NCI-H526 treated with DMSO at 0.1 percent for 48 hours (cell line): ENCODE results near the gene TOR1A.

ENCODE experiments used
- DNase-seq: peaks from one replicate; lab custom pipeline; 2025; lab: John Stamatoyannopoulos, UW

Gene TOR1A

DNA sequence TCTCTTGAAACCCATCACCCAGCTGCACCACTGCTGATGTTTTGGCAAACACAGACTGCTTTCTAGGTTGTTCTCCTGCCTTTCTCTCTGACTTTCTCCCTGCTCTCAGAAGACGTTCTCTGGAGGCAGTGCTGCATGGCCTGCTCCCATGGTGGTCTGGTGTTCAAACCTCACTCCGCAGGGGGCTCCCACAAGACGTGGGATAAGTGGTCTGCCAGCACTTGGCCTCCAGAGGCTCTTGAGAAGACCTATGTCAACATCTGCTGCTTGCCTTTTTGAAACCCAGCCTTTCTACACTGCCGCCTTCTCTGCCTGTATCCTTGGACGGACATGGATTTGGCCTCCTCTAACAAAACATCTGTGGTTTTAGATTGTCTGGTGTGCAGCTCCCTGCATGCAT, 27.9 kb upstream of the TOR1A start:
- DNase-seq, result no peak

DNA sequence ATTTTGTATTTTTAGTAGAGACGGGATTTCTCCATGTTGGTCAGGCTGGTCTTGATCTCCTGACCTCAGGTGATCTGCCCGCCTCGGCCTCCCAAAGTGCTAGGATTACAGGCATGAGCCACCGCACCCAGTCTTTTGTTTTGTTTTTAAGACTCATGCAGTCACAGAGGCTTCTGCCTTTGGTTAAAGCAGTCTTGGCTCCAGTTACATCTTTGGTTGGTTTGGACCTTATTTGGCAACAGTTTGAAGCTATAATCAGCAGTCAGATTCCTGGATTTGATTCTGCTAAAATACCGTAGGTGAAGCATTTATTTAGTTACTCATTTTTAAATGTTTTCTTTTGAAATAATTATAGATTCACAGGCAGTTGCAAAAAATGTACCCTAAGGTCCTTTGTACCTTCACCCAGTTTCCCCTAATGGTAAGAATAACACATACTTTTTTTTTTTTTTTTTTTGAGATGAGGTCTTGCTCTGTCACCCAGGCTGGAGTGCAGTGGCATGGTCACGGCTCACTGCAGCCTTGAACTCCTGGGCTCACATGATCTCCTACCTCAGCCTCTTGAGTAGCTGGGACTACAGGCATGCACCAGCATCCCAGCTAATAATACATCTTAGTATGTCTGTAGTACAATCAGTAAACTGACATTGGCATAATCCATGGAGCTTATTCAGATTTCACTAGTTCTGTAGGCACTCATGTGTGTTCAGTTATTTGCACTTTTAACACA, 27.1 kb upstream of the TOR1A start:
- no peak for DNase-seq

DNA sequence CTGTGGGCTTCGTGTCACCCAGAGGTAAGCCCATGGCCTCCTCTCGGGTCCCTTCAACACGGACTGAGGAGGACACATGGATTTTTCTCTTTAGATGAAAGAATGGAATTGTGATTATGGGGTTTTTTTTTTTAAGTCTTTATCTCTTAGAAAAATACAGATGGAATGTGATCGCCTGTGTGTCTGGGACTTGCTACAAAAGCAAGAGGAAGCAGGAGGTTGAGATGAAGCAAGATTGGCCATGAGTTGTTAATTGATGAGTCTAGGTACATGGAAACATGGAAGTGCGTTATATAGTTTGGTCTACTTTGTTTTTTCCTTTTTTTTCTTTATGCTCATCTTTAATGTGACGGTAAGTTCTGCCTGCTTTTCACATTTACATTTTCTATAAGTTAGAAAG, 26.0 kb upstream of the TOR1A start:
- no peak for DNase-seq

DNA sequence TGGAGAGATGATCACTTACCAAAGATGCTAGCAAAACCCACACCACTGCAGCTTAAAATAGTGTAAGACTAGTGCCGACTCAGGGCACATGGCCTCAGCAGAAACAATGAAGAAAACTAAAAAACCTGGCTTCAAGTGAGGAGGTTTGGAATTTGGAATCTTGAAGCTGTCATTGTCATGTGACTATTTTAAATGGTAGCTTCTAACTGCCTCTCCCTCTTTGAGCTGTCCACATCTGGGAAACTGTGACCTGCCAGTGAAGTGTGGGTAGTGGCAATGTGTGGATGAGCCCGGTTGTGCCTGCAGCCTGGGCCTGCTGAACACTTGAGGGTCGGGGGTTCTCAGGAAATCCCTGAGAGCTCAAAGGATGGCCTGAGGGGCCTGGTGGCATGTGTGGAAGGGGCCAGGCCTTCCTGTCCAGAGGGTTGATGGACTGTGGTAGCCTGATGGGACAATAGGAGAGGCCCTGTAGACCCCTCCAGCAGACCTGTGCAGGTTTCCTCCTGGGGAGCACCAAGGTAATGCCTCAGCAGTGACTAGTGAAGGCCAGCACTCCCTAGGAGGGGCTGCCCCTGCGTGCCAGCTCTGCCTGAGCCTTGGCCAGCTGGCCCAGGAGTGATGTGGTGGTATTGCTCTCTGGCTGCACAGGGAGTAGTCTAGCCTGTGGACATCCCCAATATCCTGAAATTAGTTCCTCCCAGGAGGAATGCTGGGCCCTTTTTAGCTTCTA, 24.9 kb upstream of the TOR1A start:
- DNase-seq, result no peak

DNA sequence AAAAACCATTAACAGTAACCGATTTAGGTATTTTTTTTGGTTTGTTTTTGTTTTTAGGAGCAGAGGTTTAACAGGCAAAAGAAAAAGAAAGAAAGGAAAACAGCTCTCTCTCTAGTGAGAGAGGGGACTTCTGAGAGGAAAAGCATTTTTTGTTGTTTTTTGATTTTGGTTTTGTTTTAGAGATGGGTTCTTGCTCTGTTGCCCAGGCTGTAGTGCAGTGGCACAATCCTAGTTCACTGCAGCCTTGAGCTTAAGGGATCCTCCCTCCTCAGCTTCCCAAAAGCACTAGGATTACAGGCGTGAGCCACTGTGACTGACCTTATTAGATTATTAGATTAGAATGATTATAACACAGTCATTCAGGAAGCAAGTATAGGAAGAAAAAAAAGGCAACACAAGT, 21.4 kb upstream of the TOR1A start:
- DNase-seq, result no peak

DNA sequence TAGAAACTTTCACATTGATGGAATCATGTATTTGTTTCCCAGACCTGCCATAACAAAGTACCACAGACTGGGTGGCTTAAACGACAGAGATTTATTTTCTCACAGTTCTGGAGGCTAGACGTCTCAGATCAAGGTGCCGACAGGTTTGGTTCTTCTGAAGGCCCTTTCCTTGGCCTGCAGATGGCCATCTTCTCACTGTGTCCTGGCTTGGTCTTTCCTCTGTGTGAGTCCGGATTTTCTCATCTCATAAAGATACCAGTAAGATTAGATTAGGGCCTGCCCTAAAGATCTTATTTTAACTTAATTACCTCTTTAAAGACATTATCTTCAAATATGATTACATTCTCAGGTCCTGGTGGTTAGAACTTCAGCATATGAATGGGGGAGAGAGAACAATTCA, 17.1 kb upstream of the TOR1A start:
- DNase-seq, result no peak

DNA sequence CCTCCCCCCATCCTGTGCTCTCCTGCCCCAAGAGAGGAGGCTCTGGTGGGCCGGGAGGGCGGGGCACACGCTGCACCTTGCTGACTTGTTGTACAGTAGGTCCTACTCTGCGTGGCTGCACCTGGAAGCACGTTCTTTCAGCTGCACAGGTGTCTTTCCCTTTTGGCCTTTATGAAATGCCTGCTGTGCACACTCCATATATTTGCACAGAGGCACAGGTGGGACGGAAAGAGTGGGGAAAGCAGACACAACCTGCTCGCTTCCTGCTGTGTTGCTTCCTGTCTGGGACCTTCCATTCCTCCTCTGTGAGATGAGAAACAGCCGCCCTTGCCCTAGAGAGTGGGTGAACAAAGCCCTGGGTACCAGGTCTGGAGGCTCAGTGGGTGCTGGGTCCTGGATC, 16.1 kb upstream of the TOR1A start:
- no peak for DNase-seq

DNA sequence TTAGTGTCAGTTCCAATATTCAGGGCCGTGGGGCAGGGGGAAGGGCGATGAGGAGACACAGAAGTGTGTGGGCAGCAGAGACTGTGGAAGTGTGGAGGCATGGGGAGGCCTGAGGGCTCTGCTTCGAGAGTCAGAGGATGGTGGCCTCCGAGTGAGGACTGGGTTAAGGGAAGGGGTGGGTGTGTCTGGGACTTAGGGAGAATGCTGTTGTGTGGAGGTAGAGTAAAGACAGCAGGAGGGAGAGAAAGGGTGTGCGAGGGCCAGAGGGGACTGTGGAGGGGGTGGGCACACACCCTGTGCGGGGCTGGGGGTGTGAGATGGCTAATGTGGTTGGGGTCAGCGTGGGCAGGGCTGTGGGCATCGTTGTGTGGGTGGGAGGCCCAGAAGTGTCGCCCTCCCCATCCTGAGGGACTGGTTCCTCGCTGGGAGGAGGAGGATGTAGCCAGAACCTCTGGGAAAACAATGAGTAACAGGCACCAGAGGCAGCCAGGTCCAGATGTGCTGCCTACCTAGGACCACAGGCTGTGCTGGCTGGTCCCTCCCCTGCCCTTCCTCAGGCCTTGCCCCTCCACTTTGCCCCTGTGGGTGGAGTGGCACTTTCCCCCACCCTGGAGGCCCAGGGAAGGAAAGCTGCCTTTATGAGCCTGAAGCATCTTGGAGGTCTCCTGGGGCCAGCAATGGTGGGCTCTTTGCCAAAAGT, 15.5 kb upstream of the TOR1A start:
- no peak for DNase-seq

DNA sequence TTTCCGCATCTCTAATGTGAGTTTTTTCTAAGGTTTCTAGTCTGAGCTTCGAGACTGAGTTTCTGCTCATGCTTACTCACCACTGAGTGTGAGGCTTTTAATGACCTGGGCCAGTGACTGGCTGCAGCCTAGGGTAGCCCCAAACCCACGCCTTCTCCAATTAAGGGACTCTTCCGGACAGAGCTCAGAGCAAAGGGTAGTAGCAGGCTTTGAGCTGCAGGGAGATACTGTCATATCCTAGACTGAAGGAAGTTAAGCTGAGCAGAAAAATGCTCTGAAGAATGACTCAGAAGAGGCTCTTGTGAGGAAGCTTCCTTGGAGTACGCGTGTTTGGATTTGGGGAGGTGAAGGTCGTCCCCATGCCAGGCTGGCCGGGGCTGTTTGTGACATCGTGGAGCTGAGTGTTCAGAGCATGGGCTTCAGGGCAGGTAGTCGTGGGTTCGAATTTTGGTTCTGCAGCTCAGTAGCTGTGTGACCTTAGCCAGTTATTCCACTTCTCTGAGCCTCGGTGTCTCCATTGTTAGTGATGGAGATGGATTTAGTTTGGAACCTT, 14.8 kb upstream of the TOR1A start:
- no peak for DNase-seq

DNA sequence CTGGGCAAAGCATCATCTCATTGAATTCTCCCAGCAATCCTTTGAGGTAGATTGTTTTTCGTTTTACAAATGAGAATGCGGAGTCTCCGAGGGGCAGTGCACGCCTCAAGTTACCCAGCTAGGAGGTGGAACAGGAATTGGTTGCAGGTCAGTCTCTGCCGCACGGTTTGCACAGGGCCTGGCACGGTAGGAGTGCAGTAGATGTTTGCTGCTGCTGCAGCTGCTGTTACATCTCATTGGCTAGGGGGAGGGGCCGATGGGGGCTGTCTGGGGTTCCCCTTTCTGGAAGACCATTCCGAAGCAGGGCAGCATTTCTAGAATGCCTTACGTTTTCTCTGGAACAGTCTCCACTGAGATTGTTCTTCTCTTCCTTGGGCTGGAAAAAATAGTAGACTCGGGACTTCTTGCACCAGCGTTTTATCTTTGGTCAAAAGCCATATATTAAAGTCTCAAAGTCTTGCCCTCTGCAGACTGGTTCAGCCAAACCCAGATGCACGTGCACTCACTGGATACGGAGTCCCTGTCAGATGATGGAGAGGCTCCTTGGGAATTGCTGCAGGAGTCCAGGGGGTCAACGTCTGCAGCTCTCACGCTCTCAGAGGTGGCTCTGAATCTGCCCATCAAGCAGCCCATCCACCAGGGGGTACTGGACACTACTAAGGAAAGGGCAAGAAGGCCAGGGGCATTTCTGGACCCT, 12.5 kb upstream of the TOR1A start:
- DNase-seq, result no peak

DNA sequence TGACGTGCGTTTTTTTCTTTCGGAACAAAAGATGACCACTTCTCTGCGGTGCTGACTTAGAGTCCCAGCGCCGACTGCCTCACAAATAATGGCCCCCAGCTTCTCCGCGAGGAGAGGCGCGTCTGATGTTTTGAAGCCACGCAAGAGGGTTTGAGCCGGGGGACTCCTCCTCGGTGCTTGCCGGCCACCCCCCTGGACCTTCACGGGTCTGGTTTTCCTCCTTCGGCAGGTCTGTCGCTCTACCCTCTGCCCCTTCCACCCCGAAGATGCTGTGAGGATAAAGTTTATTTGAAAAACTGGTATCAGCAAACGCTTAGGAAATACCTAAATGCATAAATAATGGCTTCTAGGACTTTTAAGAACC, 11.9 kb upstream of the TOR1A start:
- no peak for DNase-seq

DNA sequence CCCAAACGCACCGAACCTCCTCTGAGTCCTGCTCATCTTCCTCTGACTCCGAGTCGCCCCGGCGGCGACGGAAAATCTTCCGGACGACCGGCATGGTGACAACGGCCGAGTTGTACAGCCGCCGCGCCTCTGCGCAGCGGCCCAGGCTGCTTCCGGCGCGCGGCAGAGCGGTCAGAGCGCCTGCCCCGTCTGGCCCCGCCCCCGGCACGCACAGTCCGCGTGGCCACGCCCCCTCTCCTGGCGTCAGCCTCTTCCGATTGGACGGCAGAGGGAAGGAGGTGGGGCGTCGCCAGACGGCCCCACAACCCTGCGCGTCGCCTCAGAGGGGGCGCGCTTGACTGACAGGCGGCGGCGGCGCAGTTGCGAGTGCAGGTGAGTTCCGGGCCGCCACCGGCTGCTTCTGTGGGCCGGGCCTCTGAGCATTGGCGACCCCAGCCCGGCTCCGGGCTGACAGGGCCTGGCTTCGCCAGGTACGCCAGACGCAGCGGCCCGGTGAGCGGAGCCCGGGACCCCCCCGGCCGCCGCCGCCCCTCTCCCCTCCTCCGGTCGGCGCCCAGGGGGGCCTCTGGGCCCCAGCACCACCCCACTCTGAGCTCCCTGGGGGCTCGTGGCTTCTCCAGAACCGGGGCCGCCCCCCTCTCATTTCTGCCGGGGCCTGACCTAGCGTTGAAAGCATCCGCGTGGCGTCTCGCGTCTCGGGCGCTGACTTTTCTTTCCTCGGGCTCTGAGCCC, 11.4 kb upstream of the TOR1A start, which contains the start of the genes C9orf78 and USP20:
TSS of gene C9orf78 (minus strand) at position 148 of the 732 bp plus-strand sequence. CDS start at position 94, 54 bp downstream.
TSS of gene USP20 (plus strand) at position 331 of the 732 bp plus-strand sequence. CDS start 17,098 bp downstream, outside the sequence.
- peak; percentile 77 for DNase-seq

DNA sequence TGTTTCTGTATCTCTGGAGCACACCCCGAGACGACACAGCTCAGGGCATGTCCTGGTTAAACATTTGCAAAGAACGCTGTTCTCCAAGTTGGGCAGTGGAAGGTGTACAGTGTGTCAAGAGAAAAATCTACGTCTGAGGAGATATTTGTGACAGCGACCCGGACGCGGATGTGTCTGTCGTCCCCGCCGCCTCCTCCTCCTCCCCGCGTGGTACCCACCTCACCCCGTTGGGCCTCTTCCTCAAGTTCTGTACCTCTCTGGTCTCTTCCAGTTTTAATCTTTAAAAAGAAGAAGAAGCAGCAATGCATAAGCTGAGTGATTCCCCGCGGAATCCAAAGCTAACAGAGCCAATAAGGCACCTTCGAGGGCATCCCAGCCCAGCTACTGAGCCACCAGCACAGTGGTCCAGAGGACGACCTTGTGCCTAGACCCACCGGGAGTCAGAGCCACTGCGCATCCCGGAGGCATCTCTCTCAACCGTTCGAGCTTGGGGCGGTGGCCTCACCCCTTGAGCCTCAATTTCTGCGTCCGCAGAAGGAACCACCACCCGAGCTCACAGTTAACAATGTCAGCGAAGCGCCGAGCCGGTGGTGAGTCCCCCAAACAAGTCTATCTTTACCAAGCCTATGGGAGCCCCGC, 10.7 kb upstream of the TOR1A start:
- no peak for DNase-seq

DNA sequence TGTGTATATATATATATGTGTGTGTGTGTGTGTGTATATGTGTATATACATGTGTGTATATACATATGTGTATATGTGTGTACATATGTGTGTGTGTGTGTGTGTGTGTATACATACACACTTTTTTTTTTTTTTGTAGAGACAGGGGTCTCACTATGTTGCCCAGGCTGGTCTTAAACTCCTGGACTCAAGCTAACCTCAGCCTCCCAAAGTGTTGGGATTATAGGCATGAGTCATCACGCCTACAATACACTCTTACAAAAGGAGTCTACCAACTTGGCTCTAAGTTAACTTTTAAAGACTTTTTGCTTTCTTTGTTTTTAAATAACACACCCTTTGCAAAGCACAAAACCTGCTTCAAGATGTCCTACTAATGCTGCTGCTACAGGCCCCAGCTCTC, 9.0 kb upstream of the TOR1A start:
- no peak for DNase-seq

DNA sequence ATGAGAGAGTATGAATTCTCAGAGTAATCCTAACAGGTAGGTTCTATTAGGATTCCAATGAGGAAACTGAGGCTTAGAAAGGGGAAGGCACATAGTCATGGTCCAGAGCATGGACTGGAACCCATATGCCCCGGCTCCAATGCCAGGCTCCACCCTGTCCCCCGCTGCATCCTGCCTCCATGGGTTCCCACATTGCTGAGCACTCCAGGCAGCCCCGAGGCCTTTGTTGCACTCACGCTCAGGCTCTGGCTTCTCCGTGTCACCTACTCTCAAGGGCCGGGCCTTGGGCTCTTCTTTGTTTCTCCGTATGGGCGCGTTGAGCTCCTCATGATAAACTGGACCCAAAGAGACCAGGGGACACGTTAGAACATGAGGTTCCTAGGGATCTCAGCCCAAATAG, 5.0 kb upstream of the TOR1A start:
- no peak for DNase-seq

DNA sequence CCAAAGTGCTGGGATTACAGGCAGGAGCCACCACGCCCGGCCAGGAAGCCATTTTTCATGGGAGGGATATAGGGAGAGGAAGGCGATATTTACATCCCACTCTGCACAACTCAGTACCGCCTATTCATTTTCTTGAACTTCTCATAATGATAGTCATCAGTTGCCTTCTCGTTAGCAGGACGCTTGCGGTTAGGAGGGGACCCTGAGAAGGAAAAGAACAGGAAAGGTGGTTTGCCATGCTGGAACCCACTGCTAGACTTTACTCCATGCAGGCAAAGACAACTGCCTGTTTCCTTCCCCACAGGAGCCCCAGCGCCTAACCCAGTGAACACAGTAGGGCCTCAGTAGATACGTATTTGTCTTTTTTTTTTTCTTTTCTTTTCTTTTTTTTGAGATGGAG, 4.1 kb upstream of the TOR1A start:
- no peak for DNase-seq

DNA sequence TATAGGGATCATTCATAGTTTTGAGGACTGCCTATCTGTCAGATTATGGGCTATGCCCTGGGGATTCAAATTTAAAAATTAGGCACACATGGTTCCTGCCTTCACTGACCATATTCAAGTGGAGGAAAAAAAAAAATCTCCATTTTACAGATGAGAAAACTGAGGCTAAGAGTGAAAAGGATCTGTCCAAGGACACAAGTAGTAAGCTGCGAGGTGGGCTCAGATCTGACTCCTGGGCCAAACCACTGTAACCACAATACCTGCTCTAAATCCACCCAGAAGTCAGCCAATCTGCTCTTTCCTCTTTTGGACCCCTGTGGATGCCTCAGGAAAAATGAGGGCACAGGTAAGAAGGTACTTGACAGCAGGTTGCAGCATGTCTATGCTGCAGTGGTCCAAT, 2.8 kb upstream of the TOR1A start:
- no peak for DNase-seq

DNA sequence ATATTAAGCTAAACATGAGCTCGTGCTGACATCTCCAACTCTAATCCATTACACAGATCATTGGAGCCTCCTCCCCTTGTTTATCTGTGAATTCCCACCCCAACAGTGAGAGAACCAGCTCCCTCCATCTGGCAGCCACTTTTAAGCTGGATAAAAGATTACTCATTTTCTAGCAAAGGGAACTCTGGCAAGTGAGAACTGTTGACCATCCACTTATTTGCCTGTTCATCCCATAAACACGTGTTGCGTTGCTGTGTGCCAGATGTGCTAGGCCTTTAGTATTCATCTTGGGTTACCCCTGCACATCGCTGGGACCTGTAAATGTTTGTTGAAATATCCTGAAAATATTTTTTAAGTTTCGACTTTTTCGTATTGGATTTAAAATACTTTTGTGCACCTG, 2.4 kb upstream of the TOR1A start:
- no peak for DNase-seq

DNA sequence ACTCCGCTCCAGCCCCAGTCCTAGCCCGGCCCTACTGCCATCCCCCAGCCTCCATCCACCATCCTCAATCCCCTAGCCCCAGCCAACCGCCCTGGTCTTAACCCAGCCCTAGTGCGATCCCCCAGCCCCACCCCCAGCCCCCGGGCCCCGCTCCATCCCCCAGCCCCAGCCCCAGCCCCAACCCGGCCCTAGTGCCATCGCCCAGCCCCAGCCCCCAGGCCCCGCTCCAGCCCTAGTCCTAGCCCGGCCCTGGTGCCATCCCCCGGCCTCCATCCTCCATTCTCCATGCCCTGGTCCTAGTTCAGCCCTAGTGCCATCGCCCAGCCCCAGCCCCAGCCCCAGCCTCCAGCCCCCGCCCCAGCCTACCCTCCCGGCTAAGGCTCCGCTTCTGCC, 398 bp downstream of the TOR1A start:
- DNase-seq, result no peak

DNA sequence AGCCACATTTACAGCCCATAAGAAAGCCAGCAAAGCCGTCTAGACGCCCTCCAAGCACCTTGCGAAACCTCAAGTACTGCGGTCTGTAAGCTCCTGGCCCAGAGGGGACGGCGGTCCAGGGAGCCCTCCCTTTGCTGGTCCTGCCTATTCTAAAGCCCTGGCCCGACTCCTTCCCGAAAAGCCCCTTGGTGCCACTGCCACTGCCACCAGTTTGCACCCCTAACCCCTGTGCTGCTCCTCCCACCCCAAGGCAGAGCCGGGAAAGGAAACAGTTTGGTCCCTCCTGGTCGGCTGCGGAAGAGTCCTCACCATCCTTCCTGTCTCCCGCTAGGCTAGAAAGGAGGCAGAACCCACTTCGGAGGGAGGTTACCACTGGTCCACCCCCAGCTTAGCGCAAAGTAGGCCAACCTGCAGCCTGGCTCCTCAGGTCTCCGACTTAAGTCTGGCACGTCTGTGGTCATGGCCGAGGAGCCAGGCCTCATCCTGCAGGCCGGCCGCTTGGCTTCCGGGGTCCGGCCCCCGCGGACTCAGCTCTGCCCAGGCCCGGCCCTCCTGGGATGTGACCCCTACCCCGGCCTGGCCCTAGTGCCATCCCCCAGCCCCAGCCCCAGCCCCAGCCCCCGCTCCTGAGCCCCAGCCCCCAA, 916 bp downstream of the TOR1A start:
- DNase-seq, result no peak
